T-helper 2 cell treated with Interferon-gamma antibody and Interleukin-4, amounts not matched to agents 100 ng/mL and 5 ng/mL, for 36 hours (primary cell): ENCODE data around the gene PPARG. TPM values are rescaled to one million over a fixed set of nuclear protein-coding genes. Genes with fewer than 3 reads are reported as not detected.

Experiments
- intact Hi-C: fragments of 100-400 bp; cut with micrococcal nuclease; formaldehyde crosslinking; loops from one replicate; pipeline ENCODE4 v1.15.1; 2023
- total RNA-seq: library from RNA; stranded (reverse); gene quantifications from 2 replicates; pipeline ENCODE4 v1.2.3, GENCODE V29; 2022

Gene PPARG
- total RNA-seq, 1 donor from 2014 or later: 1.2 TPM

DNA sequence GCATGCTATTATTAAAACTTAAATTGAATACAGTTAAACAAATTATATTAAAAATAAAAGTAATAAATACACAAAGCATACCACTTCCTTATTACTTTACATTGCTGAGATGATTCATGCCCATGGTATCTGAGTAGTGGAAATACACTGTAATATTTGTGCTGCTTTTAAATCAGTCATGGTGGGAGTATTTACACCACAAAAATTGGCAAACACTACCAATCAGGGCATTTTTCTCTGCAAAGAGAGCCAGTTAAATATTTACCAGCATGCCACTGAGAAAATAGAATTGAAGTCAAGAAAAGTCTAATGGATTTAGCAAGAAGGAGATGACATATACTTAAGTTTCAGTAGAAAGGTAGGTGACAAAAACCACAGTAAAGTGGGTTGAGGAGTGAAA is 19.6 kb downstream of the PPARG start:
- intact Hi-C loops: no loop called here

DNA sequence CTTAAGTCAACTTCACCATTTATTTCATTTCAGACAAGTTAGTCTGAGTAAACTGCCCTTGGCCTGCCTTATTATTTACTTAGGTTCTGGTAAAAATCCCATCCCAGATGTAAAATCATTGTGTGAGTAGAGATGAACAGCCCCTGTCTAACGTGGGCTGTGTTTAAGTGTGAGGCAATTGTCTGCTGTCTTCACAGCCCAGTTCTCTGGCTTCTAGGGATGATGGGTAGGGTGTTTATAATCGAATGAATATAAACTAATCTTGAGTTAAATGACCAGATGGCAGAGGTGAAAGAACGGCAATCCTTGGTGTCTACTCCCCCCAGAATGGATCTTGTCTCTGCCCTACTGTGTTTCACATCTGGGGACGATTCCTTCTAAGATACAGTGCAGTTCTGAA is 20.8 kb downstream of the PPARG start:
- intact Hi-C loops: no loop called here

DNA sequence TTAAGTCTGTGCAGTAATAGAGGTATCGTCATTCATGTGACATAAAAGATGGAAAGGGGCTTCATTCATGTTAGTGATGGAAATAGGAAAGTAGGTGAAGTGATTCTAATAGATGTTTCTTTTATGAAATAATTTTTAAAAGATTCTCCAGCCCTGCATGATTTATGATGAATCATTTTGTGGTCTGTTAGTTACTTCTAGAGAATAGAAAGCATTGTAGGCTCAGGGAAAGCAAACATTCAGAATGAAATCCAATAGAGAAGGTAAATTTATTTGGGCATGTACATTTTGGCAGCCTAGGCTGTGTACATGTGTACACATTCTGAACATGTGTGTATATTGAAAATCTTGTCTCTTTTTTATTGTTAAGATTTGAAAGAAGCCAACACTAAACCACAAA is 23.1 kb downstream of the PPARG start:
- intact Hi-C loops: no loop called here

DNA sequence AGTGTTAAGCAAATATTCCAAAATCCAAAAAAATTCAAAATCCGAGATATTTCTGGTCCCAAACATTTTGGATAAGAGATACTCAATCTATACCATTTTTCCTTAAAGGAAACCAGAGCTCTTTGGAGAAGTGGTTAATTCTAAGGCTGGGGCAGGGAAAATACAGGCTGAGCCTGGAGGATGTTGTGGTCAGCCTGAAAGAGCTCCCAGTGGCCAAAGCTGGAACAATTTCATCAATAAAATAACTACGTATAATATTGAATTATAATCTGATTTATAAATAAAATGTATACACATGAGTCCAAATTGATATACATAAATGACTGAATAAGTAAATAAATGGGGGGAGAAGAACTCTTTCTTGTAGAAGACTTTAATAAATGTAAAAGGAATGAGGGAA is 24.6 kb downstream of the PPARG start:
- intact Hi-C loops: no loop called here

DNA sequence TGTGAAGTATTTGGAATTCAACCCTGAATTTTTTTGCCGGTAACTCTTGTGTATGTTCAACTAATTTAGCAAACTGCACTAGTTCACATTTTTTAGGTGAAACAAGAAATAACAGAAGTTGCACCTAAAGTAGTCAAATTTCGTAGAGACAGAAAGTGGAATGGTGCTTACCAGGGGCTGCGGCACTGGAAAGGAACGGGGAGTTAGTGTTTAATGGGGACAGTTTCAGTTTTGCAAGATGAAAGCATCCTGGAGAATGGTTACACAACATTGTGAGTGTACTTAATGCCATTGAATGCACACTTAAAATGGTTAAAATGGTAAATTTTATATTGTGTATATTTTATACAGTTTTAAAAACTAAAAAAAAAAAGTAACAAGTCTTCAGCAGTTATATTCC is 27.4 kb downstream of the PPARG start:
- intact Hi-C loops: no loop called here

DNA sequence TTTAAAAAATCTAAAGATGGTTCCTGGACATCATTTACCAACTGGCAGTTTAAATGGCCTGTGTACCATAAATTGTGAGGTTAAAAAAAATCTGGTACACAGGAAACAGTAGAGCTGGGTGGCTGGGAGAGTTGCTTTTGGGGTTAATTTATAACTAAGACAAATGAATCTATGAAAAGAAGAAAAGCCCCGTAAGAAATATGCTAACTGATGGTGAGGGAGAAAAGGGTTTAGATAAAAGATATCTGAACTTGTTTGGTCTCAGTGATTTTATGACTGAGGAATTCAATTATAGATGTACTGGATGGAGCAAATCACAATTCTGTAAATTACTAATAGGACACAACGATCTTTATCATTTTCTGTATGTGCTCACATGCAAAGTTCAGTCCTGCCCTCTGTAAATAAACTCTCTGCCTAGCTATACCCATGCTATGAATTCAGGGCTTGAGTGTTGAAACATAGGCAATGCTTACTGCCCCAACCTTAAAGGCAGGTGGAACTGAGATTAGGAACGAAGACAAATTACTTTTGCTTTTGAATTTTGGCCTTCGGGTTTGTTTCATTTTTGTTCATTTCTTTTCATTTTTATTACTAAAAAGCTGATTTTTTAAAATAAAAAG is 28.0 kb downstream of the PPARG start:
- intact Hi-C loops: no loop called here

DNA sequence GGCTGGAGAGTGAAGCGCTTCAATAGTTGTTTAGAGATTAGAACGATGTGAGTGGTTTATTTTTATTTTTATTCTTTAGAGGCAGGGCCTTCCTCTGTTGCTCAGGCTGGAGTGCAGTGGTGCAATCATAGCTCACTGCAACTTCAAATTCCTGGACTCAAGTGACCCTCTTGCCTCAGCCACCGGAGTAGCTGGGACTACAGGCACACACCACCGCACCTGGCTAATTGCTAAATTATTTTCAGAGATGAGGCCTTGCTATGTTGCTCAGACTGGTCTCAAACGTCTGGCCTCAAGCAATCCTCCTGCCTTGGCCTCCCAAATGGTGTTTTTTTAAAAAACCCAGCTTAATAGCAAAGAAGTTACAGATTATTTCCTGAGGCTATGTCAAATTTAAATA is 29.0 kb downstream of the PPARG start:
- intact Hi-C loops: no loop called here

DNA sequence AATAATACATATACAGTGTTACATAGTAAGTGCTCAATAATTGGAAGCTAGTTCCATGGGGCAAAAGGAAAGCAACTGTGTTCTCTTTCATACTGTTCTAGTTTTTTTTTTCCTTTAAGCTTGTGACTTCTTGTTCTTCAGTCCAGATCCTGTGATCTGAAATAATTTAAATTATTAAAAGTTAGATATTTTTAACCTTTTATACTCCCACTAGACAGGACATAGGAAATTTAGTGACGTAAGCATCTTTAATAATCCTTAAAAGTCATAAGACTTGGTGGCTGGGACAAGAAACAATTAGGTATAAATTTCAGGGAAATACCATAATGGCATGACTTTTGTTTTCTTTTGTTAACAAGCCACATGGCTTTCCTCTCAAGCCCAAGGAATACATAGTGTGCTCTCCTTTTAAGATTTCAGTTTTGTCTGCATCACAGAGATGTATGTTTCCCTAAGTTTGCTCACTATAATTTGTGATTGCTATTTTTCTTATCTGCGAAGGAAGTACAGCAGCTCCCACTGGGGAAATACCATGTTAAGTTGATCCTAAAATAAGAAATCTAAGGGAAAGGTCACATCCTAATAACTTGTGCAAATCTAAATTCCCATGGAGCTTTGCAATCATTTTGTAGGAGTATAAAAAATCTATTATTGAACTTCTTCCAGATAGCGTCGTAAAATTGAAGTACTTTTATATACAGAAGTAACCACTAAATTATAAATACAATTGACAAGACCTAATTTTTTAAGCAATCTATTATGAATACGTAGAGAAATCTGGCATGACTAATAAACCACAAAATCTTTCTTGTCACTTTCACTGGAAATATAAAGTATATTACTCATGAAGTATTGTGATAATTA is 30.1 kb downstream of the PPARG start:
- intact Hi-C loops: no loop called here

DNA sequence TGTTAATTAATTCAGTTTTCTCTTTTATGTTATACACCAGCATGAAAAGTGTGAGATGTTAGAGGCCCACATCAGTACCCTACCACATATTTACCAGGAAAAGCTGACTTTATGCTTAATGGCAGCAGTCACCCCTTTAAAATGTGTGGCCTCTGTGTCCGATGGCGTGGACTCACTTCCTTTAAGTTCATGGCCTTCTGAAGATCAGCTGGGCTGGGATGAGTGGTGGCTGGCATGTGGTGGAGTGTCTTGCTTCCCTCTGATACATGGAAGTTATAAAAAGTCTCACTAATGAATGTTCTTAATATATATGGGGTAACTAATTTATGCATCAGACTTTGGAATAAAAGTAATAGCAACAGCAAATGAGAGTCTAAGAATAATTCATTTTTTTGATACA is 32.1 kb downstream of the PPARG start:
- intact Hi-C loops: no loop called here

DNA sequence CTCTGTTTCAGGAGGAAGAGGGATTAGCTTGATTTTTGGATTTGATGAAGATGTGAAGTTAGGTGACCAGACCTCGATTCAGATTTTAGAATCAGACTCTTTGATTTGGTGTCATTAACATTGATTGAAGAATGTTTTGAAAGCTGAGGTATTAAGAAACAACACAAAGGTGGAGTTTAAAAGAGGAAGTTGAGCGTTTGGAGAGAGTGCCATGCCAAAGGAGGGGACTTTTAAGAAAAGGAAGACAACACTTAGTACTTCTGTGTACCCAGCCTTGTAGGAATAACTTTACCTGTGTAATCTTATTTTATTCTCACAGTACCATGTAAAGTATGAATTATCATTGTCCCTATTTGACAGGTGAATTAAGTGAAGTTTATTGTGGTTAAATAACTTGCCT is 34.4 kb downstream of the PPARG start:
- intact Hi-C loops: no loop called here

DNA sequence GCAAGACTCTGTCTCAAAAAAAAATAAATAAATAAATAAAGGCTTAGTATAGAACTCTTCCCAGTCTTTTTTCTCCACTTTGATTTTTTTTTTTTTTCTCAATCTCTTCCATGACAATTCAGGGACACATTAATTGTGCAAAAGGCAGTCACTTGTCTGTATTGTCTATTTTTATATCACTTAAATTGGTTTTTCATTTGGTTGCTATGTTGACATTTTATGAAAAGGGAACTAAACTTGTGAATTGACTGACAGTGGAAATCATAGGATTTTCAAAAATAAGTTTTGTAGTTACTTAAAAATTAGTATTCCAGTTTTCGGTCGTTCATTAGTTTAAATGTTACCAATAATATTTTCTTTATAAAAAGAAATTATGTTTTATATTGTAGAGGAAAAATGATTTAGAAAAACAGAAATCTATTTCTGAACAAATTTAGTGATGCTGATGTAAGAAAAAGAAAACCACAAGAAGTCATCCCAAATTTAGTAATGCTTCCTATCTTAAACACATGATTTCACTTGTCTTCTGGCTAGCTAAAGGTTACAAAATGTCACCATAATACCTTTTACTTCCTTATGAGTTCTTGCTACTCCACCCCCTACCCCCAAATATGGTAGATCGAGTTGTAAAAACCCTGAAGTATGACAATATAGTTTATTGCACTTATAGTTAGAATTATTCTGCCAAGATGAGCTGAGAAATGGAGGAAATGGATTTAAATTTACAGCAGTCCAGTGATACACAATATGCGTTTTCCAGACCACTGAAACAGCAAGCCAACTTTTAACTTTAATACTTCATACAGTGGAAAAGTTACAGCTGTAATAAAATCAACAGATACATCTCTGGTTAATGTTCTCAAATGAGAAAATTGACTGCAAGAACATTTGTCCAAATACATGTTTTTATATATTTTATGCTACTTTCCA is 37.0 kb downstream of the PPARG start:
- intact Hi-C loops: no loop called here

DNA sequence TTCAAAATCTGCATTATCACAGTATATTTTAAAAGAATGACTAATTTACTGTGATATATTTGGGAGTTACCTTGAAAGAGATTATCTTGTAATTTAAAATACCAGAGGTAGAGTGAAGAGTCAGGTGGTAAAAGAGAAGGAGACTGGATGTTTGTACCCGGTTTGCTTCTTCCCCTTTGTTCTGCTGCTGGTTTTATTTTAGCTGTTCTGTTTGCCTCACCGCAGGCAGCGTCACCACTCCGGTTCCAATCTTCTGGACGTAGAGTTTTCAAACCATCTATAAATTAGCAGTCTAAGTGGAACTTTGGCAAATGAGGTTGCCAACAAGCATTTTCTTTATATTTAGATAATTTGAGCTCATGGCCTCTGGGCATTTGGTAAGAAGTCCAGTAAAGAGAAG is 38.2 kb downstream of the PPARG start:
- intact Hi-C loops: no loop called here

DNA sequence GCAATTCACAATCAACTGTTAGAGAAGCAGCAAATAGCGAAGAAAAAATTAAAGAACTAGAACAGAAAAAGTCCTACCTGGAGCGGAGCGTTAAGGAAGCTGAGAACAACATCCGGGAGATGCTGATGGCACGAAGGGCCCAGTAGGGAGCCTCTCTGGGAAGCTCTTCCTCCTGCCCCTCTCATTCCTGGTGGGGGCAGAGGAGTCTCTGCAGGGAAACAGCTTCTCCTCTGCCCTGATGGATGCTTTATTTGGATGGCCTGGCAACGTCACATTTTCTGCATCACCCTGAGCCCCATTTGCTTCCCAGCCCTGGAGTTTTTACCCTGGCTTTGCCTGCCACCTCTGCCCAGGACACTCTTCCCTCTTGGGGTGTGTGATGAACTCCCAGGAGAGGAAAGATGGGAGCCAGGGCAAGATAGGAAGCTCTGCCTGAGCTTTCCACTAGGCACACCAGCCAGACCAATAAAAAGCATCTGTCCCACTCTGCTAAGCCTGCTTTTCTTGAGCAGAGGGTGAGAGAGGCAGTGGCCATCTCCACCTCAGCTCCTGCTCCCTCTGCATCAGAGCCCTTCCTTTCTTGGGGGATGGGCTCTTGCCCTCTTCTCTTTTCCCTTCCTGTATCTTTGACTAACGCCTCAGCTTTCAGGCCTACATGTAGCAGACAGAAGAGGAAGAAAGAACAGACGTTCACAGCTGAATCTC is 39.4 kb downstream of the PPARG start:
- intact Hi-C loops: no loop called here

DNA sequence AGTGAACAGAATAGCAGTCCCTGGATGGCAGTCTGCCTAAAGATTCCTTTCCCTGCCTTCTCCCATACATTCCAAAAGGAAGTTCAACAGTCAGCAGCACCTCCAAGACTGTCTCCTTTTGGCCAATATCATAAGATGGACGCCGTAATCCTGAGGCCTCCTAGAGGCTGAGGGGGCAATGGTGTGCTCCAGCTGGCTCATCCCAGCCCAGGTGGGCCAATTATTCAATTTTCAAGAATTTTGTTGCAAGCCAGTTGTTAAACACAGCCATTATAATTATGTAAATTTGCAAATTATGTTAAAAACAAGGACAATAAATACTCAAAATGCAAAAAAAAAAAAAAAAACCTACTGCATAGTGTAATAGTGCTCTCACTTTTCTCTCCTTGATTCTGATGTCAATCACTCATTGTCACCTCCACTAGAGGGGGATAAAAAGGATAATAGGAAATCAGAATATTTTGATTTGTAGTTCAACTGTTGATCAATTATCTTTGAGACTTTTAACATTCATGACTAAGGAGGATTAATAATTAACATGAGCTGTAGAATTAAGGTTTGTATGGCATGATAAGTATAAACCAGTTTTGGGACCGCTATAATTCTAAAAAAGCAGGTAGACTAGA is 40.1 kb downstream of the PPARG start:
- intact Hi-C loops: no loop called here

DNA sequence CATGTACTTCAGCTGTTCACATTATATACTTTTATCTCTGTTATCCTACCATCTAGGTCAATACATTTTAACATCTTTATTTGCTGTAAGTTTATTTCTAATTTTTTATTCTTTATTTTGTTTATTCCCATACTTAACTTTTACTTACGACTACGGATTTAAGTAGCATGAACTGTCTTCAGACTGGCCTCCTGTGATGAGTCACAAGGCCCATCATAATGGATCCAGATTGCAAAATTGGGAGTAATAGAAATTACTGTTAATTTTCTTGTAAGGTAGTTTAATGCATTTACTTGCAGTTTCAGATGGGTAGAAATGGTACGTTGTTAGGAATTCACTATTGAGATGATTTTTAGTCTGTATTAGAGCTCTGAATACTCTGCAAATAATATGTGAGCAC is 45.9 kb downstream of the PPARG start:
- intact Hi-C loops: loop anchor here (5.0 kb wide), 1 partner anchor 48 kb away; no protein-coding TSS in a partner anchor

DNA sequence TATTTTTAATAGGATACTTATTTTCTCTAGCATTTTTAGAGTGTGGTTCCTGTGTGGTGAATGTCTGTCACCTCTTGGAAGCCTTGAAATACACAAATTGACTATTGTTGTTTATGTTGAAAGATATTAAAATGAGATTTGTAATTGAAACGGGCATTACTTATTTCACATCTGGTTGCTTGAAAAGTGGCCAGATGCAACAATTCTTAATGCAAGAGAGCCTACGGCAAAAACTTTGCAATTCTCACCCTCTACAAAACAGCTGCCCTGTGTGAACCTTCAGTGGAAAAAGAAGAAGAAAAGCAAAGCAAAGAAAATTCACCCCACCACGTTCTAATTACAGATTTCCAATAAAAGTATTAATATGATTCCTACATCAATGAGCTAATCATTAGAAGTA is 46.6 kb downstream of the PPARG start:
- intact Hi-C loops: loop anchor here (5.0 kb wide), 1 partner anchor 47 kb away; no protein-coding TSS in a partner anchor

DNA sequence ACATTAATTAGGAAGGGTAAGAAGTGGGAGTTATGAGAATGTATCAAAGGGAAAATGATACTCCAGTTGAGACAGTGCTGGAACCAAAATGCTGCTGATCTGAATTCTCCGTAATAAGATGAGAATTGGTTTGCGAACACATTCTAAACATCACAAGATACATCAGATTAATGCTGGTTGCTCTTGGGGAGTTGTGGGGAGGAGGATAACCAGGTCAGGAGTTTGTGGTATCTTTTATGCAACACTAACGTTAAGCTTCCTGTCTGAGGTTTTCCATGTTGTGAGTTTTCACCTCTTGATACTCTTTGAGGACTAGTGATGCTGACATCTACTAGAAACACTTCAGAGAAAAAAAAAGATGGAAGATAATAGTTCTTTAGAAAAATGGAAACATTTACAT is 47.2 kb downstream of the PPARG start:
- intact Hi-C loops: loop anchor here (2.0 to 5.0 kb wide), 2 partner anchors 46 to 59 kb away; no protein-coding TSS in a partner anchor

DNA sequence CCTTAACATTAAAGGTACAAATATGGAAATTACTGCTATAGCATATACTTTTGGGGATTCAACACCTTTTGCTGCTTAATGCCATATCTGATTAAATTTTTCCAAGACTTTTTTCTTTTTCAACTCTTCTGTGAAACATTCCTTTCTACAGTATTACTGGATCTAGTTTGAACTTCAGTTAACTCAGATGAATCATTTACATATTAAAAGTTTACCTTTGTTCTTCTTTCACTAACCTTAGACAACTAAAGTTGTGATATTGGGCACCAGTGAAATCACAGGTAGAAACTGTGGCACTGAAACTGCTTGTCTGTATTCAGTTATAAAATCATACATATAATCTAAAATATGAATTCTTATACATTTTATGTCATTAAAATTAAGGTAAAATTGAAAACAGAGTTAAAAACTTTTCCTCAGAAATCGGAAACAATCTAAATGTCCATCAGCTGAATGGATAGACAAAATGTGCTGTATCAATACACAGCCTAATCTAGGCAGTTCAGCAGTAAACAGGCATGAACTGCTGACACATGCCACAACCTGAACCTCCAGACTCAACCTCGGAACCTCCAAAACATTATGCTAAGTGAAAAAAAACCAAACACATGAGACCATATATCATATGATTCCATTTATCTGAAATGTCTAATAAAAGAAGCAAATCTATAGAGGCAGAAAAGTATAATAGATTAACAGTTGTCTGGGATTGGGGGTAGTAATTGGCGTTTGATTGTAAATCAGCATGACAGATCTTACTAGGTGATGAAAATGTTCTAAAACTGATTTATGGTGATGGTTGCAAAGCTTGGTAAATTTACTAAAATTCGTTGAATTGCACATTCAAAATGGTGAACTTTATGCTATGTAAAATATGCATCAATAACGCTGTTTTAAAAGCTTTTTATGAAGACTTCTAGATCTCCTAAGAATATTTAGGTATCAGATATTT is 50.0 kb downstream of the PPARG start:
- intact Hi-C loops: loop anchor here (5.0 kb wide), 1 partner anchor 43 kb away; no protein-coding TSS in a partner anchor
